ENCODE data around the gene CCDC127.
"Not testable (repeated sequence)": the region's sequence is repeated elsewhere in the genome, so short reads cannot be mapped to it uniquely, and the experiment has no call there.

The CCDC127 gene

GRCh38 chr5:171801-172331 lies 46.1 kb downstream of the CCDC127 start:
- no peak for DNase-seq

- DNase-seq, result no peak
Observed at GRCh38 chr5:170971-171800, 46.8 kb downstream of the CCDC127 start.

GRCh38 chr5:169728-170094 lies 48.2 kb downstream of the CCDC127 start:
- no peak for DNase-seq

GRCh38 chr5:169071-169727 lies 48.8 kb downstream of the CCDC127 start:
- DNase-seq, result no peak

GRCh38 chr5:167982-168660 lies 49.8 kb downstream of the CCDC127 start:
- DNase-seq, result no peak

- DNase-seq, result no peak
Observed at GRCh38 chr5:167511-167910, 50.4 kb downstream of the CCDC127 start.

GRCh38 chr5:166441-167372 lies 51.2 kb downstream of the CCDC127 start:
- no peak for DNase-seq

- DNase-seq, result not testable (repeated sequence)
Observed at GRCh38 chr5:164783-165182, 53.2 kb downstream of the CCDC127 start.

GRCh38 chr5:164244-164643 lies 53.7 kb downstream of the CCDC127 start:
- no peak for DNase-seq

- DNase-seq, result no peak
Observed at GRCh38 chr5:163841-164240, 54.1 kb downstream of the CCDC127 start.

- DNase-seq, result no peak
Observed at GRCh38 chr5:163338-163620, 54.7 kb downstream of the CCDC127 start.

- DNase-seq, result no peak
Observed at GRCh38 chr5:162565-163337, 55.2 kb downstream of the CCDC127 start.

GRCh38 chr5:162190-162564 lies 55.8 kb downstream of the CCDC127 start:
- DNase-seq, result no peak

GRCh38 chr5:161803-162110 lies 56.2 kb downstream of the CCDC127 start:
- no peak for DNase-seq

- no peak for DNase-seq
Observed at GRCh38 chr5:160921-161802, 56.8 kb downstream of the CCDC127 start.

- DNase-seq, result no peak
Observed at GRCh38 chr5:160173-160510, 57.8 kb downstream of the CCDC127 start.

- DNase-seq, result no peak
Observed at GRCh38 chr5:159448-160172, 58.3 kb downstream of the CCDC127 start.

- no peak for DNase-seq
Observed at GRCh38 chr5:158807-159447, 59.0 kb downstream of the CCDC127 start.

GRCh38 chr5:157801-158200 lies 60.2 kb downstream of the CCDC127 start:
- DNase-seq, result no peak

GRCh38 chr5:157126-157715 lies 60.7 kb downstream of the CCDC127 start:
- DNase-seq, result no peak
